IPS DF 4.7 (cell line): ENCODE results near the gene COX5A.
"Not testable (repeated sequence)": the region's sequence is repeated elsewhere in the genome, so short reads cannot be mapped to it uniquely, and the experiment has no call there.

ENCODE experiments used
- DNase-seq: peaks from one replicate; pipeline ENCODE4 v3.0.0-alpha.2; 2013; ENCODE audit warnings: low spot score; ENCODE audit errors: extremely low read depth

COX5A gene

DNA sequence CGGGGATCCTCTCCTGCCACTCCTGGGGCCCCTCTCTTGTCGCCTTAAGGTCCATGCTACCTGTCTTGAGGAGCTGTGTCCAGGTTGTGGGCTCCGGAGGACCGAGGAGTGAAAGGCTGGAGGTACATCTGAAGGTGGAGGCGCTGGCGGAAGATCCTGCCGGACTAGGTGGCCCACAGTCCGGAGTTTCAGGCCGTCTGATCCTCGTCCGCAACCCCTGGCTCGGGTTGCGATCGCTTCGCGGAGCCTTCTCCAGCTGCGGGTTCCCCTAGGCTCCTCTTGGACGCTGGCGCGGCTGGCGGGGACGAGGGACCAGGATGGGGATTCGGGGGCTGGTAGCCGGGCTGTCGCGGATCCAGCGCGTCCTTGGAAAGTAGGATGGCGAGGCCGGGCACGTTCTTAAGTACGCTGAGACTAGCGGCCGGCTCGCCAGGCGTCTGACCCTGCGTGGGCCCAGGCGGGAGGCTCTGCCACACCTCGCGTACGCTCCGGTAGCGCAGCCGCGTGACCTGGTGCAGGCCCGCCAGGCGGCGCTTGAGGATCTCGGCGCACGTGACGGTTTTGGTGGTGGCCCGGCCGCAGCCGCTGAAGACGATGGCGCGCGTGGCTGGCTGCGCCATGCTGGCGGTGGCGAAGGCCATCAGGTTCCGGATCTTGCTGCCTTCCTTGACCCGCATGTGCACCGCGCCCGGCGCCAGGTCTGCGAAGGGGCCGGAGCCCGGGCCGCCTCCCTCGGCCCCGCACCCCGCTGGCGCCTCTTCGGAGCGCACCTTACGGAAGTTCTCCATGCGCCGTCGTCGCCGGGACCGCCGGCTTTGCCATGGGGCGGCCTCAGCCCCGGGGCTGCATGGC, 18.1 kb upstream of the COX5A start:
- no peak for DNase-seq

DNA sequence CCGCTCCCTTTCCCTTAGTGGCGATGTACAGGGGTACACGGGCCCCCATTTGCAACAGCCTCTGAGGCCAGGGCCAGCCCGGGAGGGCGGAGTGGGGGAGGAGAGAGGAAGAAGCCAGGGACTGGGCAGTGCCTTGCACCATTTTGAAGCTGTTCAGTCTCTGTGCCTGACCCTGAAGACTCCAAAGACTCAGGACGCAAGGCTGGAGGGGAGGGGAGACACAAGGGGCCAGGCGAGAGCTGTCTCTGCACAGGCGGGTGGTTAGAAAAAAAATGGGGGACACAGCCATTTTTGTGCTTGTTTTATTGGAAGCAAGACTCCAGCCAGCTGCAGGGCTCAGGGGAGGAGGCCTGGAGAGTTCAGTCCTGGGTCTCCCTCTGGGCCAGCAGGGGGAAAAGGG, 17.1 kb upstream of the COX5A start:
- DNase-seq: no peak

DNA sequence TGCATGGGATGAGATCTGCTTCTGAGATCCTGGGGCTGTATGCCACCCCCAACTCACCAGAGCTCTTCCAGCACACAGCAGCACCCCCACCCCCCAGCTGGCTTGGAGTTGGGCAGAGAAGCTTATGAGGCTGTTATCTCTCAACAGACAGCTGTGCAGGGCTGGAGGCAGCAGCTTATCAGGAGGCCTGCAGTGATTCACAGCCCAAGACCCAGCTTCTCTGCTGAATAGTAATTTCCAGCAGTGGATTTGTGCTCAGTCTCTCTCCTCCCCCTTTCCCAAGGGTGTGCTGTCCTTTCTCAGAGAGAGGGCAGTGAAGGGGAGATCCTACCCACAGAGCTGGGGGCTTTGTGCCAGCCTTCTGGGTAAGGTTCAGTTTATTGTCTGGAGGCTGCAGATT, 16.6 kb upstream of the COX5A start:
- no peak for DNase-seq

DNA sequence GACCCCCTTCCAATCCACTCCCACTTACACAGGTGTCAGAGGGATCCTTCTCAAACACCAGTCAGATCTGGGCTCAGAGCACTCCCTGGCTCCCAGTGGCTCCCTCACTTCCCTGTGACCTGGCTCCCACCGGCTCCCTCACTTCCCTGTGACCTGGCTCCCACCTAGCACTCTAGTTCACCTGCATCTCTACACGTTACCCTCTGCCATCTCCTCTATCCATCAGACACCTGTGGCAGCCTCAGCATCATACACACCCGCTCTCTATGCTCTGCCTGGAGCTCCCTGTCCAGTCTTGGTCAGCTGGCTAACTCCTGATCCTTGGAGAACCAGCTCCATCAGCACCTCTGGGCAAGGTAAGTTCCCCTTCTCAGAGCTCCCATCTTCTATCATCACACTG, 13.1 kb upstream of the COX5A start:
- no peak for DNase-seq

DNA sequence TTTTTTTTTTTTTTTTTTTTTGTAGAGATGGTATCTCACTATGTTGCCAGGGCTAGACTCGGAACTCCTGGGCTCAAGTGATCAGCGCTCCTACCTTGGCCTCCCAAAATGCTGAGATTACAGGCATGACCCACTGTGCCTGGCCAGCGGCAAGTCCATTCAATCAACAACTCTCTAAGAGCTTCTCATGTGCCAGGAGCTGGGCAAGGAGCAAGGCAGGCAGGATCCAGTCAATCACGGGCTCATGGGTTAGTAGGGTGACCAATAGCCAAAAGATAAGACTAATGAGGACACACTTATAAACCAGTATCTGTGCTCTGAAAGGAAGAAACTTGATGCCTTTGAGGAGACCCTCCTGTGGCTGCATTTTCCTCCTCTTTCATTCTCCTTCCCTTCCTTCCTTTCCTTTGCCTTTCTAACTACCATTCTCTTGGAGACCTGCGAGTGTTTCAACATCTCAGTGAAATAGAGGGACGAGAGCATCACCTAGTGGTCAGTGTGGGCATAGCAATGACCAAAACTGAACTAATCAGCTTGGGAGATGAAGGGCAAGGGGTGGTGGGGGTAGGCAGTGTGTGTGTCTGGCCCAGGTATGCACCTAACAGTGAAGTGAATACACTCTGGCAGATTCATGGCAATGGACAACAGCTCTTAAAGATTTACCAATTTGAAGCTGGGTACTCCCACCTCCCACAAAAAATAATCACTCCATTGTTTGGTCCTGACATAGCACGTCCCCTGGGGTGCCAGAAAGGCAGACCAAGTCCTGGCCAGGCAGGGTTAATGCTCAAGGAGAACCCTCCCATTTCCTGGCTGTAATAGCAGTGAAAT, 12.4 kb upstream of the COX5A start:
- no peak for DNase-seq

DNA sequence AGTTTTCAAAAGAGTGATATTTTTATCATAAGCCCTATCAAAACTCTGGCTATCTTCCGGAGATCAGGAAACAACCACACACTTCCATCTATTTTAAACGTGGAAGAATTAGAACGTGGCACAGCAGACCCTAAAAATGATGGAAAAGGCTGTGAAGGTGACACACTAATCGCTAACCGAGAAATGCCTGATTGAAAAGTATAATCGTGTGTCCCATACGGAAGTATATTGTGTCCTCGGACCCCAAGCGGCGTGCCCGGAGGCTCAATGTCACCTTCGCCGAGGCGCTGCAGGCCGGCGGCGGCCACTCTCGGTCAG, 642 bp downstream of the COX5A start:
- no peak for DNase-seq

DNA sequence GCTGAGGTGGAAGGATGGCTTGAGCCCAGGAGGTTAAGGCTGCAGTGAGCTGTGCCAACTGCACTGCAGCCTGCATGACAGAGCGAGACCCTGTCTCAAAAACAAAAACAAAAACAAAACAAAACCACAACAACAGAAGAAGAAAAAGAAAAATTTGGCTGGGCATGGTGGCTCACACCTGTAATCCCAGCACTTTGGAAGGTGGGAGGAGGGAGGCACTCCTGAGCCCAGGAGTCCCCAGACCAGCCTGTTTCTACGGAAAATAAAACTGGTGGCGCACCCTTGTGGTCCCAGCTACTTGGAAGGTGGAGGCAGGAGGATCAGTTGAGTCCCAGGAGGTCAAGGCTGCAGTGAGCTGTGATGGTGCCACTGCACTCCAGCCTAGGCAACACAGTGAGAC, 2.7 kb downstream of the COX5A start:
- DNase-seq: not testable (repeated sequence)

DNA sequence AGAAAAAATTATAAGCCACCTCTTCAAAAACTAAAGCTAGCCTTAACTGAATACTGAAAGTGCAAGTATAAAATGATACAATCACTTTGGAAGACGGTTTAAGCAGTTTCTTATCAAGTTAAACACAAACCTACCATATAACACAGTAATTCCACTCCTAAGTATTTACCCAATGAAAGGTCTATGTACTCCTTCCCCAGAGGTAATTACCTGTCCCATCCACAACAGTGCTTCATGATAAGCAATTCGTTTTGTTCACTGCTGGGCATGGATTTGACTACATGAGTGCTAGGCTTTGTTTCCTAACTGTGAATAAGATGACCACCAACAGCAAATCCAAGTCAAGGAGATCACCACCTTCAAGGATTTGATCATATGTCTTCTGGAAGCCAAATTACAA, 4.3 kb downstream of the COX5A start:
- DNase-seq: no peak

DNA sequence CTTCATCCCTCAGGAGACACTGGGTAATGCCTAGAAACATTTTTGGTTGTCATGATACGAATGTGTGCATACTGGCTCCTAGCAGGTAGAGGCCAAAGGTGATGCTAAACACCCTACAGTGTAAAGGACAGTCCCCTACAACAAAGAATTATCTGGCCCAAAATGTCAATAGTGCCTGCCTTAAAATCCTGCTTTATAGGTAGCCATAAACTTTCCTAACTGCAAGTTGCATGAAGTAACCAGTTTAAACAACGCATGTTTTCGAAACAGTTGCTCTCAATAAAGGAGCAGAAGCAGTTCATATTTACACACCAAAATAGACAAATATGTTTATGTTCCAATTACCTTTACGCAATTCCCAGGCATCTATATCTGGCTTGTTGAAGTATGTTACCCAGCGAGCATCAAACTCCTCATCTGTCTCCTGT, 9.1 kb downstream of the COX5A start:
- DNase-seq: no peak

DNA sequence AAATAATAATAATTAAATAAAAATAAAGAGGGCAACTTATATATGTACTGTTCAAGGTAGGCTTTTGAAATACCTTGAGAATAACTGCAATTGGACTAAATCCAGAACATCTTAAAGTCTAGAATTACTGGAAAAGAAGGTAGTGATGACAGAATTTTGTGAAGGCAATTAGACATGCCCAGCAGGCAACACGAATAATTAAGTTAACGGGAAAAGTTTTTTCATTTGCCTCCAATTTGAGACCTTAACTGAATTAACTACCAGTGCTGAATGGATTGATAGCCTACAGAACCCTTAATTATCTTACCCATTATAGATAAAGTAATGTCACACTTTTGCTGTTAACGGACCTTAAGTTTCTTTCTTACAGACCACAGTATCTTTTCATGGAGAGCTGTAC, 13.3 kb downstream of the COX5A start:
- DNase-seq: no peak

DNA sequence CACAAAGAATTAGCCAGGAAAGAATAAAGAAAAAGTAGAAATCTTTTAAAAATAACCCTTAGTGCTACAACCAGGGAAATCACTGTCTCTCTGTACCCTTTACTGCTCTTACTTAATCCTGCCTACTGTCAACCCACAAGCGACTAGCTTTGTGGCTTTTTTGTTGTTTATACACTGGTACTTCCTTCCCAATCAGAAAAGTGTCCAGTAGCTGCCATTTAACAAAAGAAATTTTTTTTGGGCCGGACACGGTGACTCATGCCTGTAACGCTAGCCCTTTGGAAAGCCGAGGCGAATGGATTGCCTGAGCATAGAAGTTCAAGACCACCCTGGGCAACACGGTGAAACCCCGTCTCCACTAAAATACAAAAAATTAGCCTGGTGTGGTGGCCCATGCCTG, 17.4 kb downstream of the COX5A start:
- no peak for DNase-seq

DNA sequence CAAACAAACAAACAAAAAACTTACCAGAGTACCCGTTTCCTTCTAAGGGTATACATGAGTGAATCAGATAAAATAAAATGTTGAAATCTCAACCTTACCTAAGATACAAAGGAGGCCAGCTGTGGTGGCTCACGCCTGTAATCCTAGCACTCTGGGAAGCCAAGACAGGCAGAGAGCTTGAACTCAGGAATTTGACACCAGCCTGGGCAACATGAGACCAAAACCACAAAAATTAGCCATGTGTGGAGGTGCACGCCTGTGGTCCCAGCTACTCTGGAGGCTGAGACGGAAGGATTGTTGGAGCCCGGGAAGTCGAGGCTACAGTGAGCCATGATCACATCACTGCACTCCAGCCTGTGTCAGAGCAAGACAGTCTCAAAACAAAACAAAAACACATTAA, 20.2 kb downstream of the COX5A start:
- DNase-seq: no peak

DNA sequence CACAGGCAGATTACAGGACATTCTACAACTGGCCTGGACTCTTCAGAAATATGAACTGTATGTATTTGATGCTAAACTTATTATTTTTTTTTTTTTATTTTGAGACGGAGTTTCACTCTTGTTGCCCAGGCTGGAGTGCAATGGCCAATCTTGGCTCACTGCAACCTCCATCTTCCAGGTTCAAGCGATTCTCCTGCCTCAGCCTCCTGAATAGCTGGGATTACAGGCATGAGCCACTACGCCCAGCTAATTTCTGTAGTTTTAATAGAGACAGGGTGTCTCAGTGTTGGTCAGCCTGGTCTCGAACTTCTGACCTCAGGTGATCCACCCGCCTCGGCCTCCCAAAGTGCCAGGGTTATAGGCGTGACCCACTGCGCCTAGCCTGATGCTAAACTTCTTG, 24.1 kb downstream of the COX5A start:
- not testable (repeated sequence) for DNase-seq

DNA sequence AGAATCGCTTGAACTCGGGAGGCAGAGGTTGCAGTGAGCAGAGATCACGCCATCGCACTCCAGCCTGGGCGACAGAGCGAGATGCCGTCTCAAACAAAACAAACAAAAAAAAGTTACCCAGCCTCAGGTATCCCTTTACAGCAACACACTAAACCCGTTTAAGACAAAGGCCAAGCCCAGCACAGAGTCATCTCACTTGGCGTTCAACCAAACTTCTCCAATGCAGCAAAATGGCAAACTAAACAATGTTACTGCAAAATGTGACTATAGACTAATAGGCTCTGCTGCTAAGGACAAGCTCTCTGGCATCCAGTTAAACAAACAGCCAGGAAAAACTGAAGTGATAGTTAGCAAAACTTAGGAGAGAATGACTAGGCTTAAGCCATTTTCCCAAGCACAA, 24.8 kb downstream of the COX5A start:
- DNase-seq: no peak

DNA sequence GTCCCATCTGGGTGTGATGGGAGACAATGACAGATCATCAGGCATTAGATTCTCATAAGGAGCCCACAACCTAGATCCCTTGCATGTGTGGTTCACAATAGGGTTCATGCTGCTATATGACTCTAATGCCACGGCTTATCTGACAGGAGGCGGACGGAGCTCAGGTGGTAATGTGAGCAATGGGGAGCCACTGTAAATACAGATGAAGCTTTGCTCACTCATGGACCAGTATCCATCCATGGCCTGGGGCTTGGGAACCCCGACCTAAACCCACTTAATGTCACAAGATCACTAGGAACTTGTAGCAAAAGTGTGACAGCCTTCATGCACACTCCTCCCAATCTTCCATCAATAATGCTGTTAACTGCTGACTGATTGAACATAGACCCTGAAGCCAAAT, 29.2 kb downstream of the COX5A start:
- DNase-seq: no peak

DNA sequence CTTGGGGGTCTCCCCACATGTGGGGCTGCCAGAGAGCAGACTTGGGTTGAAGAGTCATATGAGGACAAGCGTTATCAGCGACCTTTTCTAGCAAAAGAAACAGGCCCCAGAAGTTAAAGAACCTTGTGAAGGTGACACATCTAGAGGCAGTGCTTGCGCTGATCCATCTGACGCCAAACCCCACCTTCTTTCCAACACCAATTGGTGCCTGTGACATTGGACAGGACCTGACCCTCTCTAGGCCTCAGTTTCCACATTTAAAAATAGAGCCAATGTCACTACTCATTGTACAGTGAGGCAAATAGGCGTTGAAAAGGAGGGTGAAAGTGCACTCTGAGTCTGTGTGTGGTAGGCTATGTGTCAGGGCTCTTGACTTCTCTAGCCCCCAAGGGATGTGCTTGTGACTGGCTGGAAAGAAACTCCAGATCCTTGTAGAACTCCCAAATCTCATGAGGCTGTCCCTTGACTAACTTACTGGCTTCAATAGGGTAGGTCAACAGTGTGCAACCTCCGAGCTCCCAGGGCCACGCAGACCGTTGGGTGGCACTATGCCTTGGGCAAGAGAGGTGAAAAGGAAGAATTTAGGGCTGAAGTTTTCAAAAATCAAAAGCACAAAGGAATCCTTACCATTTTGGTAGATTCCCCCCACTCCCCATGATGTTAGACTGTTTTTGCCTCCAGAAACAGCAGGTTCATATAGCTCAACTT, 30.6 kb downstream of the COX5A start:
- no peak for DNase-seq

DNA sequence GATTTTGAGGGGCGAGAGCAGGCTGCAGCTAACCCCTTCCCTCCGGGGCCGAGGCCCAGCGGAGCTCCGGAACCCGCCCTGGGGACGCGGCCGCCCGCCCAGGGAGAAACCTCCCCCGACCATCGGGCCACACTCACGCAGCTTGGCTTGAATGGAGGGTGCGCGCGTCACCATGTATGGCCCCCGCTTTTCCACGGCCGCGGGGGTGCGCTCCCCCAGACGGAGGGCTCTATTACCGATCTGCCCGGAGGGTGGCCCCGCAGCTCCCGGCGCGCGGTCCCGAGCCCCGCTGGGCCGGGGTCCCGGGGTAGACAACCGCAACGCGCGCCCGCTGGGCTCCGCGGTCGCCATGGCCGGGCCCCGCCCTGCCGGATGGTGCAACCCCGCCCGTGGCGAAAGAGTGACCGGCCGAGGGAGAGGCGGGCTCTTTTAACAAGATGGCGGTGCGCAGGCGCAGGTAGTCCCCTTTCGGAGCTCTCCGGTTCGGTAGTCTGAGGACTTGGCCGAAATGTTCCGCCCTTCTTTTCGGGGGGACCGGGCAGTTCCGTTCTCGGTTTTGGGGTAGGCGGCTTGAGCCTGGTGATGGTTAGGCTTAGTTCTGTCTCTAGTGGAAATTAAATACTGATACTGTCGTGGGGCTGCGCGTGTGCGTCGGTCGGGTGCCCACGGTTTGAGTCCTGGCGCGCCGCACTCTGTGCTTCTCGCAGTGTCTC, 31.3 kb downstream of the COX5A start, which contains the start of gene FAM219B:
FAM219B (minus strand) TSS at position 402 of the 713 bp plus-strand sequence; CDS start at position 351, 51 bp downstream.
- DNase-seq: no peak

DNA sequence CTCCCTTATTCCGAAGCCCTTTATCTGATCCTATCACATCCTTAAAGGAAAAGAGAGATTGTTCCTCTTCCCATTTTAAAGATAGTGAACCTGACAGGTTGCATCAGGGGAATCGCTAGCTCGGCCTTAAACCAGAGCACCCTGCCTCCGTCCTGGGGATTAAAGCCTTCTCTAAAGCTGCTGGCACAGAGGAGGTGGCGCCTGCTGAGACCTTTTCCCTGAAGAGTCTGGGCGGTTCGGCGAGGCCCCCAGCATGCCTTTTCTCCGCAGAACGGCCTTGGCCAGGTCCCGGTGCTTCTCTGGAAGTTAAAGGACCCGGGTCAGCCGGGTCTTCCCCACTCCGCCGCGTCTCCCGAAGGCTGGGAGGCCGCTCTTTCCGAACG, 31.8 kb downstream of the COX5A start:
- no peak for DNase-seq

DNA sequence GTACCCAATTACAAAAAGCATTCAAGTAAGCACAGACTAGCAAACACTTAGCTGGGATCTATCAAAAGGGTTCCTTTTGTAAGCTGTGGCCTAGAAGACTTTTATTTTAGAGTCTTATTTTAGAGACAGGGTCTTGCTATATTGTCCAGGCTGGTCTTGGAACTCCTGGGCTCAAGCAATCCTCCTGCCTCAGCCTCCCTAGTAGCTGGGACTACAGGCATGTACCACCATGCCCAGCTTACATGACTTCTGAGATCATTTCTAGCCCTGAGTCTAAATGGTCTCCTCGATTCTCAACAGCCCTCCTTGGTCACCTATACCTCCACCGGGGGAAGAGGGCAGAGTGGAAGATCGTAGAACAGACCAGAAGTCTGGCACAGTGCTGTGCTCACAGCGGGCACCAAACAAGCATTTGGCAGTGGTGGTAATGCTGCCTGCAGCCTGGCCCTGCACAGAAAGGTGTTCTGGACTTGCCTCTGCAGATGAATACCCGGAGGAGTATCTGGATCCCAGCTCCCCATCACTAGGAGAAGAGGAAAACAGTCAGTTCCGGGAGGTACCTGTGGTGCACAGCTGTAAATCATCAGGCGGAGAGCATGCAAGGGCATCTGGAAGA, 33.6 kb downstream of the COX5A start:
- no peak for DNase-seq

DNA sequence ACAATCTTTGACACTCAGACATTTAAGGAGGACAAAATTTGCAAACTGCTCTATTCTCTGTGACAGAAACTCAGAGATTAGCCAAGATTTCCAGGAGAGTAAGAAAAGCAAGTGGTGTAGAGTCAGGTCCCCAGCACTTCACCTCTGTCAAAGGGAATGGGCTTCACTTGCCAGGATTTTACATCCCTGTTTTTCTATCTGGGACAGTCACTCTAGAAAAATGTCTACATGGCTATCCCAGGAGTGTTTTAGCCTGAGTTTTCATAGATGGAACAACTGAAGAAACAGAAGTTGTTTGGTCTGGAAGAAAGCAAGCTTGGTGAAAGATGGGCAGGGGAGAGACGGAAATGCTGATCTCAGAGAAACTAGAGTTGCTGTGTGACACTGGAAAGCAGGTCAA, 34.2 kb downstream of the COX5A start:
- DNase-seq: no peak
